Activated T-cell treated with anti-CD3 and anti-CD28 coated beads for 24 hours (primary cell): ENCODE data around the gene SIM2.

ENCODE experiments used
- DNase-seq: peaks from one replicate; pipeline ENCODE4 v3.0.0-alpha.2; 2020; ENCODE audit warnings: low read depth

SIM2 gene

GRCh38 chr21:36738489-36739126 is 39.7 kb downstream of the SIM2 start:
- no peak for DNase-seq

- DNase-seq = no peak
These were observed 42.6 kb downstream of the SIM2 start for GRCh38 chr21:36741506-36741905.

GRCh38 chr21:36743008-36743407 is 44.1 kb downstream of the SIM2 start:
- DNase-seq = no peak

DNA sequence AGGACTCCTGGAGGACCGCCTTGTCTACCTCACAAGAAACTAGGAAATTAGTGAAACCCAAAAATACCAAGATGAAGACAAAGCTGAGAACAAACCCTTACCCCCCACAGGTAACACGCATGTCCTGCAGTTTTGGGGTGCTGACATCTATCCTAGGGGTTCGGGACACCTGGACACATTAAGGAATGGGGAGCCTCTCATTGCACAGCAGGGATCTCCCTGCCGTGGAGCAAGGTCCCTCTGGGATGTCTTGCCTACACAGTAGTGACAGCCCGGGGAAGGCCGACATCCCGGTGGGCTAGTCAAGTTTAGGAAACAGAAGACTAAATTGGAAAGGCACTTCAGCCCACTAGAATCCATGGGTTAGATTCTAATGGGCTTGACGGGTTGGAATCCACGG is 44.5 kb downstream of the SIM2 start:
- no peak for DNase-seq

GRCh38 chr21:36744190-36744559 is 45.3 kb downstream of the SIM2 start:
- DNase-seq = no peak

- DNase-seq = no peak
These were observed 45.8 kb downstream of the SIM2 start for GRCh38 chr21:36744560-36745231.

DNA sequence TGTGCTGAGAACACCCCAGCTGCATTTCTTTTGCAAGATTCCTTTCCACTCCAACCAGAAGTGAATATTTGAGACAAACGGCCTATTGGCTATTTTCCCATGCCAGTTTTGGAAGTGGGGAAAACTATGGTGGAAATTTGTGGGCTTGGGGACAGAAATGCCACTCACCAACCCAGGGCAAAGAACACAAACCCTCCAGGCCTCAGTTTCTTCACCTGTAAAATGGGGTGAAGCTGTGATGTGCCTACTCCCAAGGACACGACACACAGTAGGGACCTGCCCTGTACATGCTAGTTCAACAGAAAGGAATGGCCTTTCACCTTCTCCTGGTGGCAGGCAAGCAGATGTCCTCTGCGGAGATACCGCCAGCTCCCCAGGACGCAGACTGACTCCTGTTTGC is 46.5 kb downstream of the SIM2 start:
- DNase-seq = no peak

- DNase-seq = no peak
These were observed 48.3 kb downstream of the SIM2 start for GRCh38 chr21:36747041-36747814.

DNA sequence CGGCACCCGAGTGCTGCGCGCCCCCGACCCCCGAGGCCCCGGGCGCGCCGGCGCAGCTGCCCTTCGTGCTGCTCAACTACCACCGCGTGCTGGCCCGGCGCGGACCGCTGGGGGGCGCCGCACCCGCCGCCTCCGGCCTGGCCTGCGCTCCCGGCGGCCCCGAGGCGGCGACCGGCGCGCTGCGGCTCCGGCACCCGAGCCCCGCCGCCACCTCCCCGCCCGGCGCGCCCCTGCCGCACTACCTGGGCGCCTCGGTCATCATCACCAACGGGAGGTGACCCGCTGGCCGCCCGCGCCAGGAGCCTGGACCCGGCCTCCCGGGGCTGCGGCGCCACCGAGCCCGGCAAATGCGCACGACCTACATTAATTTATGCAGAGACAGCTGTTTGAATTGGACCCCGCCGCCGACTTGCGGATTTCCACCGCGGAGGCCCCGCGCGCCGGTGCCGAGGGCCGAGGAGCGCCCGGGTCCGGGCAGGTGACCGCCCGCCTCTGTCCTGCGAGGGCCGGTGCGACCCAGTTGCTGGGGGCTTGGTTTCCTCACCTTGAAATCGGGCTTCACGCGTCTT is 49.0 kb downstream of the SIM2 start:
- DNase-seq = peak; percentile 13

DNA sequence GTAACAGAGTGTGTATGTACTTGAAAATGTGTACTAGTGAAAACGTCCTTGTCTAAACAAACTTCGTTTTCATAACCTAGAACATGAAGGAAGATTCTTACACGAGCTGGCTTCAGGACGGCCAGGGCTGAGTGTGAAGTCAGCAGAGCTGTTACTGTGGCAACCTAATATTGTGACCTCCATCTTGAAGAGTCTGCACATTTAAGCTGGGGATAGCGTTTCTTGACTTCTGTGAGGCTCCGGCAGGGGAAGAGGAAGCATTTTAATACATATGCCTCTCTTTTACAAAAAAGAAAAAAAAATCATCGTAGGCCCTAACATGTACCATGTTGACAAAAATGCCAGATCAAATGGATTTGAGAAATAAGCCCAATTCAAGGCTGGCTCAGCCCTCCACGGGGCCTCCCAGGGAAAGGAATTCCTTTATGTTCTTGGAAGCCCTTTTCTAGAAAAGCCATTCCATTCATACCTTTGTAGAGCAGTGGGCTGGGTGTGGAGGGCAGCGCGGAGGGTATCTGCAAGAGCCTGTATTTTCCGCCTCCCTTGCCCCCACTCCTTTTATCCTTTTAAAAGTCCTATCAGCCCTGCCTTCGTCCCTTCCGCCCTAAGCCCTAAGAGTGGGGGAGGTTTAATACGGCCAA is 51.1 kb downstream of the SIM2 start:
- DNase-seq = no peak

DNA sequence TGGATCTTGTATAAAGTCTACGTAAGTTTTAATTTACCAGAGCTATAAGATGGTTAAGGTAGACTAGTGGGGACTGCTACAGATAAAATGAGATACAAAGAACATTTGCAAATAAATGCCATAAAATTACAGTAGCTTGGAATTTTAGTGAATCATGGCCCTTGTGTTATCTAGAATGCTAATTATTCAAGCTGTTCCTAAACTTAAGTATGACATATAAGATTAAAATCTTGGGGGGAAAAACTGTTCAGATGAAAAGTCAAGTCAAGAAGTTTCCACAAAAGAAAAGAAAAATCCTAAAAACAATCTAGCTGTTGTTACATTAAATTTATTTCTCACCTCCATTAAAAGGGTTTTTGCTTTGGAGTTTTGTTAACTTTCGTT is 51.7 kb downstream of the SIM2 start:
- no peak for DNase-seq

GRCh38 chr21:36751383-36751782 is 52.5 kb downstream of the SIM2 start:
- DNase-seq = no peak

DNA sequence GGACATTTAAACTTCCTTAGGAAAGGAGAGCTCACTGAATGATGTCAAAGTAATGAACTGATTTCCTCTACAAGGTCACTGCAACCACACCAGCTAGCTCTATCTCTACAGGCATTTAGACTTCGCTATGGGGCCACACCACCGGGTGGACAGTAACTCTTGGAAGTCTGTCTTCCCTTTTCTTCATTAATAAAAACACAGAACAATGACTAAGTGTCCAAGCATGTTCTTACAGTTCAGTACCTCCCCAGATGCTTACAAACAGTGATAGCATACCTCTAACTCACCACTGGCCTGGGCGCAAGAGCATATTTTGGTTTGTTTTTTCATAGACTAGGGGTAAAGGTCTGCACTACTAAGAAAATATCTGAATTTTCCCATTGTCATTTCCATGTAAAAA is 54.6 kb downstream of the SIM2 start:
- no peak for DNase-seq

DNA sequence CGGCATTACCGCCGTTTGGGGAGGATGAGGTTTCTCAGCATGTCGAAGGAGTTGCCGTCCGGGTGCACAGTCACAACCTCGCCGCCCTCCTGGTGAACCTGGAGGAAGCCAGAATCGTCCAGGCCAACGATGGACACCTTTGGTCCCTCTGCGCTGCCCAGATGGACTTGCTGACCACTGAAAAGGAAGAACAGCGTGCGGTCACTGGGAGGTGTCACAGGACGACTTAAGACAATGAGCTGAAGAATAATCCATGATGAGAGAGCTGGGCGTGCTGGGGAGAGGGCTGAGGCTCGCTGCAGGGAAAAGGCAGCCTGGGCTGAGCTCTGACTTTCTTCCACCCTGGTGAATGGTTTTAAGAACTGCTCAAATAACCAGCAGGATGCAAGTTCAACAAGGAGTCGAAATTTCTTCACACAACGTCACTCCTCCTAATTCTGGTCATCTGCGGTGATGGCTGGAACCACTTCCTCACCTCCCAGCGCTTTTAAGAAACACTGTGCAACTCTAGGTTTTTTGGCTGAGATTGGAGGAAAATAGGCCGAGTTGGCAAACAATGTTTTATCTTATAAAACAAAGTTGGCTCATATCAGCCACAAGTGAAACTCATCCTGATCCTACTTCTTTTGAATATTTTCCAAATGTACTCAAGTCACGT is 55.5 kb downstream of the SIM2 start:
- DNase-seq = no peak

GRCh38 chr21:36756527-36756926 is 57.6 kb downstream of the SIM2 start:
- no peak for DNase-seq

GRCh38 chr21:36757196-36757595 is 58.3 kb downstream of the SIM2 start:
- DNase-seq = no peak

- DNase-seq = no peak
These were observed 60.6 kb downstream of the SIM2 start for GRCh38 chr21:36759348-36760083.

- no peak for DNase-seq
These were observed 62.8 kb downstream of the SIM2 start for GRCh38 chr21:36761685-36762084.

DNA sequence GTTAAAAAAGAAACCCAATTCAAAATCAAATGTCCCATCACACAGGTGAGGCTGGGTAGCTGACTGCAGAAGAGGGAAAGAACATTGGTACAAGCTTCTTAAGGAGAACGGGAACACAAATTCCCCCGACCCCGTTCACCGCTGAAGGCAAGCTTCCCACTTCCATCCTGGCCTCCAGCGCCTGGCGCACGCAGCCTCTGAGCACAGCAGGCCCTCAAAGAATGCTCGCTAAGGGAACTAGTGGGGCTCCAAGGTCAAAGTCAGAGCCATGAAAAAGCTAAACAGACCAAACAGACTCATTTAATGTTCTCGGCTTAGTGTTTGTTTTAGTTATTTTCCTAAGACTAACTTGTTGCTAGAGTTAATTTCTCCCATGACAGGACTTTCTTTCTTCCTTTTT is 63.7 kb downstream of the SIM2 start:
- DNase-seq = no peak

GRCh38 chr21:36763305-36763704 is 64.4 kb downstream of the SIM2 start:
- no peak for DNase-seq

GRCh38 chr21:36765229-36765628 is 66.3 kb downstream of the SIM2 start:
- no peak for DNase-seq
